ENCODE measurements around the gene NDUFAF4. TPM values are rescaled to one million over a fixed set of nuclear protein-coding genes. Genes with fewer than 3 reads are reported as not detected.

NDUFAF4 gene
- 10 to 100 TPM; 15.7 to 16.6 TPM for polyA plus RNA-seq

GRCh38 chr6:96897396-96898240 lies at the start of gene NDUFAF4:
TSS of gene NDUFAF4 (minus strand) at chr6:96897891. CDS start at chr6:96897801, 90 bp downstream.
- H3K27me3 ChIP-seq (ENCODE audit: control insufficient read depth in 1 of 2, insufficient read depth in 2 of 2, low read length in 2 of 2): no peaks in the 10 kb centered on the region

GRCh38 chr6:96947055-96947454 lies 49.4 kb upstream of the NDUFAF4 start:
- WGBS, 2 donors: 72 to 79% methylated on average over 3 of the region's 3 CpGs
- no peaks in the 10 kb centered on the region for H3K4me1 ChIP-seq (ENCODE audit: control insufficient read depth in 2 of 2, insufficient read depth in 2 of 2, low read length in 1 of 2)
- no peak overlapping the region for H3K4me3 ChIP-seq (ENCODE audit: low read depth in 1 of 2, low read length in 2 of 2)
- no peaks in the 10 kb centered on the region for H3K36me3 ChIP-seq (ENCODE audit: control insufficient read depth in 2 of 2, insufficient read depth in 2 of 2, low read length in 1 of 2)
- no peaks in the 10 kb centered on the region for H3K9me3 ChIP-seq (ENCODE audit: control insufficient read depth in 2 of 2, insufficient read depth in 1 of 2, low read depth in 1 of 2, low read length in 1 of 2)
- H3K27ac ChIP-seq (ENCODE audit: low read depth in 2 of 2, low read length in 1 of 2): no peak overlapping the region
- H3K27me3 ChIP-seq (ENCODE audit: control insufficient read depth in 1 of 2, insufficient read depth in 2 of 2, low read length in 2 of 2): no peaks in the 10 kb centered on the region

More at GRCh38 chr6:96897396-96898240, at the start of gene NDUFAF4:
- no peaks in the 10 kb centered on the region for H3K9me3 ChIP-seq (ENCODE audit: control insufficient read depth in 2 of 2, insufficient read depth in 1 of 2, low read depth in 1 of 2, low read length in 1 of 2)
- H3K4me1 ChIP-seq (ENCODE audit: control insufficient read depth in 2 of 2, insufficient read depth in 2 of 2, low read length in 1 of 2): peaks cover 0 to 2% of the 10 kb centered on the region in 2 donors
- WGBS, 2 donors: 0% methylated on average over 71 of the region's 71 CpGs
- H3K4me3 ChIP-seq (ENCODE audit: low read depth in 1 of 2, low read length in 2 of 2): peak within 1 kb of the TSS; percentile 93 to 97
- peak within 1 kb of the TSS; percentile 94 to 97 for H3K27ac ChIP-seq (ENCODE audit: low read depth in 2 of 2, low read length in 1 of 2)
- peaks cover 0 to 3% of the 10 kb centered on the region in 2 donors for H3K36me3 ChIP-seq (ENCODE audit: control insufficient read depth in 2 of 2, insufficient read depth in 2 of 2, low read length in 1 of 2)

- Histone ChIP-seq H3K9me3 (ENCODE audit: control insufficient read depth in 2 of 2, insufficient read depth in 1 of 2, low read depth in 1 of 2, low read length in 1 of 2) (no peaks in the 10 kb centered on the region), H3K27ac (ENCODE audit: low read depth in 2 of 2, low read length in 1 of 2) (no peak overlapping the region), H3K36me3 (ENCODE audit: control insufficient read depth in 2 of 2, insufficient read depth in 2 of 2, low read length in 1 of 2) (no peaks in the 10 kb centered on the region), H3K27me3 (ENCODE audit: control insufficient read depth in 1 of 2, insufficient read depth in 2 of 2, low read length in 2 of 2) (no peaks in the 10 kb centered on the region), H3K4me3 (ENCODE audit: low read depth in 1 of 2, low read length in 2 of 2) (no peak overlapping the region), H3K4me1 (ENCODE audit: control insufficient read depth in 2 of 2, insufficient read depth in 2 of 2, low read length in 1 of 2) (no peaks in the 10 kb centered on the region)
- 65 to 74% methylated on average over 9 of the region's 9 CpGs for WGBS, 2 donors
Observed at GRCh38 chr6:96943555-96944215, 46.0 kb upstream of the NDUFAF4 start.

GRCh38 chr6:96942676-96943075 lies 45.0 kb upstream of the NDUFAF4 start:
- Histone ChIP-seq H3K4me3 (ENCODE audit: low read depth in 1 of 2, low read length in 2 of 2) (no peak overlapping the region), H3K27me3 (ENCODE audit: control insufficient read depth in 1 of 2, insufficient read depth in 2 of 2, low read length in 2 of 2) (no peaks in the 10 kb centered on the region), H3K36me3 (ENCODE audit: control insufficient read depth in 2 of 2, insufficient read depth in 2 of 2, low read length in 1 of 2) (no peaks in the 10 kb centered on the region), H3K27ac (ENCODE audit: low read depth in 2 of 2, low read length in 1 of 2) (no peak overlapping the region), H3K4me1 (ENCODE audit: control insufficient read depth in 2 of 2, insufficient read depth in 2 of 2, low read length in 1 of 2) (no peaks in the 10 kb centered on the region), H3K9me3 (ENCODE audit: control insufficient read depth in 2 of 2, insufficient read depth in 1 of 2, low read depth in 1 of 2, low read length in 1 of 2) (no peaks in the 10 kb centered on the region)
- WGBS, 2 donors: 75 to 77% methylated on average over 2 of the region's 2 CpGs

GRCh38 chr6:96940322-96940721 lies 42.6 kb upstream of the NDUFAF4 start:
- no peak overlapping the region for H3K27ac ChIP-seq (ENCODE audit: low read depth in 2 of 2, low read length in 1 of 2)
- H3K4me1 ChIP-seq (ENCODE audit: control insufficient read depth in 2 of 2, insufficient read depth in 2 of 2, low read length in 1 of 2): no peaks in the 10 kb centered on the region
- no peak overlapping the region for H3K4me3 ChIP-seq (ENCODE audit: low read depth in 1 of 2, low read length in 2 of 2)
- H3K9me3 ChIP-seq (ENCODE audit: control insufficient read depth in 2 of 2, insufficient read depth in 1 of 2, low read depth in 1 of 2, low read length in 1 of 2): no peaks in the 10 kb centered on the region
- H3K27me3 ChIP-seq (ENCODE audit: control insufficient read depth in 1 of 2, insufficient read depth in 2 of 2, low read length in 2 of 2): no peaks in the 10 kb centered on the region
- no peaks in the 10 kb centered on the region for H3K36me3 ChIP-seq (ENCODE audit: control insufficient read depth in 2 of 2, insufficient read depth in 2 of 2, low read length in 1 of 2)

GRCh38 chr6:96939007-96939805 lies 41.5 kb upstream of the NDUFAF4 start:
- WGBS, 2 donors: 56 to 57% methylated on average over 4 of the region's 4 CpGs
- no peaks in the 10 kb centered on the region for H3K36me3 ChIP-seq (ENCODE audit: control insufficient read depth in 2 of 2, insufficient read depth in 2 of 2, low read length in 1 of 2)
- no peaks in the 10 kb centered on the region for H3K27me3 ChIP-seq (ENCODE audit: control insufficient read depth in 1 of 2, insufficient read depth in 2 of 2, low read length in 2 of 2)
- H3K27ac ChIP-seq (ENCODE audit: low read depth in 2 of 2, low read length in 1 of 2): no peak overlapping the region
- no peak overlapping the region for H3K4me3 ChIP-seq (ENCODE audit: low read depth in 1 of 2, low read length in 2 of 2)
- no peaks in the 10 kb centered on the region for H3K4me1 ChIP-seq (ENCODE audit: control insufficient read depth in 2 of 2, insufficient read depth in 2 of 2, low read length in 1 of 2)
- no peaks in the 10 kb centered on the region for H3K9me3 ChIP-seq (ENCODE audit: control insufficient read depth in 2 of 2, insufficient read depth in 1 of 2, low read depth in 1 of 2, low read length in 1 of 2)

- H3K4me3 ChIP-seq (ENCODE audit: low read depth in 1 of 2, low read length in 2 of 2): no peak overlapping the region
- no peaks in the 10 kb centered on the region for H3K9me3 ChIP-seq (ENCODE audit: control insufficient read depth in 2 of 2, insufficient read depth in 1 of 2, low read depth in 1 of 2, low read length in 1 of 2)
- no peaks in the 10 kb centered on the region for H3K27me3 ChIP-seq (ENCODE audit: control insufficient read depth in 1 of 2, insufficient read depth in 2 of 2, low read length in 2 of 2)
- no peak overlapping the region for H3K27ac ChIP-seq (ENCODE audit: low read depth in 2 of 2, low read length in 1 of 2)
- no peaks in the 10 kb centered on the region for H3K36me3 ChIP-seq (ENCODE audit: control insufficient read depth in 2 of 2, insufficient read depth in 2 of 2, low read length in 1 of 2)
- WGBS, 2 donors: 84 to 87% methylated on average over 4 of the region's 4 CpGs
- no peaks in the 10 kb centered on the region for H3K4me1 ChIP-seq (ENCODE audit: control insufficient read depth in 2 of 2, insufficient read depth in 2 of 2, low read length in 1 of 2)
Observed at GRCh38 chr6:96934087-96934486, 36.4 kb upstream of the NDUFAF4 start.

GRCh38 chr6:96931198-96931597 lies 33.5 kb upstream of the NDUFAF4 start:
- no peaks in the 10 kb centered on the region for H3K27me3 ChIP-seq (ENCODE audit: control insufficient read depth in 1 of 2, insufficient read depth in 2 of 2, low read length in 2 of 2)
- no peak overlapping the region for H3K27ac ChIP-seq (ENCODE audit: low read depth in 2 of 2, low read length in 1 of 2)
- WGBS, 2 donors: 75% methylated on average over 2 of the region's 2 CpGs
- H3K9me3 ChIP-seq (ENCODE audit: control insufficient read depth in 2 of 2, insufficient read depth in 1 of 2, low read depth in 1 of 2, low read length in 1 of 2): no peaks in the 10 kb centered on the region
- H3K4me1 ChIP-seq (ENCODE audit: control insufficient read depth in 2 of 2, insufficient read depth in 2 of 2, low read length in 1 of 2): no peaks in the 10 kb centered on the region
- H3K36me3 ChIP-seq (ENCODE audit: control insufficient read depth in 2 of 2, insufficient read depth in 2 of 2, low read length in 1 of 2): no peaks in the 10 kb centered on the region
- H3K4me3 ChIP-seq (ENCODE audit: low read depth in 1 of 2, low read length in 2 of 2): no peak overlapping the region

GRCh38 chr6:96929741-96930140 lies 32.0 kb upstream of the NDUFAF4 start:
- 44 to 55% methylated on average over 2 of the region's 2 CpGs for WGBS, 2 donors
- H3K4me1 ChIP-seq (ENCODE audit: control insufficient read depth in 2 of 2, insufficient read depth in 2 of 2, low read length in 1 of 2): no peaks in the 10 kb centered on the region
- no peak overlapping the region for H3K4me3 ChIP-seq (ENCODE audit: low read depth in 1 of 2, low read length in 2 of 2)
- H3K27ac ChIP-seq (ENCODE audit: low read depth in 2 of 2, low read length in 1 of 2): no peak overlapping the region
- H3K27me3 ChIP-seq (ENCODE audit: control insufficient read depth in 1 of 2, insufficient read depth in 2 of 2, low read length in 2 of 2): no peaks in the 10 kb centered on the region
- no peaks in the 10 kb centered on the region for H3K36me3 ChIP-seq (ENCODE audit: control insufficient read depth in 2 of 2, insufficient read depth in 2 of 2, low read length in 1 of 2)
- no peaks in the 10 kb centered on the region for H3K9me3 ChIP-seq (ENCODE audit: control insufficient read depth in 2 of 2, insufficient read depth in 1 of 2, low read depth in 1 of 2, low read length in 1 of 2)
